ENCODE data around the gene KLK5. TPM values are rescaled to one million over a fixed set of nuclear protein-coding genes. Genes with fewer than 3 reads are reported as not detected.

Gene KLK5
- total and polyA plus RNA-seq, 2 of the 13 experiments (the other 11 are each of a cell fraction or from before 2014, with no cell fraction given): not detected

GRCh38 chr19:50908336-50908735 is 44.5 kb downstream of the KLK5 start (continued):
- TF ChIP-seq KIAA2018 (CRISPR knock-in tag; IDR thresholded peaks at IDR 0.05; ENCODE audit: borderline replicate concordance) (no peak), YY1 (IDR thresholded peaks at IDR 0.05; ENCODE audit: insufficient read depth, insufficient replicate concordance, low read depth, low read length) (no peak), ZNF333 (CRISPR knock-in tag; IDR thresholded peaks at IDR 0.05; ENCODE audit: borderline replicate concordance) (no peak), ATAD3A (CRISPR knock-in tag; IDR thresholded peaks at IDR 0.05) (no peak), KDM2A (CRISPR knock-in tag; IDR thresholded peaks at IDR 0.05; ENCODE audit: borderline replicate concordance, low read depth) (no peak)
